Stimulated activated CD4-positive, alpha-beta T cell treated with anti-CD3 and anti-CD28 coated beads, Interleukin-1b, Interleukin-23, amount 100 ng/mL, for 24 hours (primary cell): ENCODE results near the gene YJEFN3.

Experiments
- DNase-seq, 4 experiments: peaks; one replicate each; pipeline ENCODE4 v3.0.0-alpha.2; 2020; ENCODE audit warnings: low read depth in 4 of 4, low spot score in 1 of 4

The YJEFN3 gene

GRCh38 chr19:19528721-19529490 lies at the start of gene YJEFN3:
TSS of gene YJEFN3 (plus strand) at chr19:19528911. CDS start at chr19:19528933, 22 bp downstream.
- DNase-seq = no peak

GRCh38 chr19:19480688-19481087 lies 48.0 kb upstream of the YJEFN3 start:
- no peak for DNase-seq

GRCh38 chr19:19482809-19483596 lies 45.7 kb upstream of the YJEFN3 start:
- no peak for DNase-seq

- no peak for DNase-seq
Observed at GRCh38 chr19:19485161-19485997, 43.3 kb upstream of the YJEFN3 start.

- DNase-seq = no peak
Observed at GRCh38 chr19:19485998-19486290, 42.8 kb upstream of the YJEFN3 start.

- DNase-seq = no peak
Observed at GRCh38 chr19:19486343-19487076, 42.2 kb upstream of the YJEFN3 start.

- no peak for DNase-seq
Observed at GRCh38 chr19:19487077-19487949, 41.4 kb upstream of the YJEFN3 start.

GRCh38 chr19:19487950-19488874 lies 40.5 kb upstream of the YJEFN3 start:
- no peak for DNase-seq

- DNase-seq = peak; percentile 43 to 74 (median 70)
Observed at GRCh38 chr19:19488875-19489690, 39.6 kb upstream of the YJEFN3 start.

- no peak for DNase-seq
Observed at GRCh38 chr19:19489804-19490204, 38.9 kb upstream of the YJEFN3 start.

- DNase-seq = peak; percentile 50 to 74 (median 70)
Observed at GRCh38 chr19:19490214-19490968, 38.3 kb upstream of the YJEFN3 start.

GRCh38 chr19:19491321-19492025 lies 37.2 kb upstream of the YJEFN3 start:
- no peak for DNase-seq

GRCh38 chr19:19492026-19492610 lies 36.6 kb upstream of the YJEFN3 start:
- no peak for DNase-seq

- no peak for DNase-seq
Observed at GRCh38 chr19:19493841-19494546, 34.7 kb upstream of the YJEFN3 start.
